Muscle of back (tissue), 13 donors: ENCODE data around the gene PHF11. TPM values are rescaled to one million over a fixed set of nuclear protein-coding genes. Genes with fewer than 3 reads are reported as not detected.

Source experiments
- DNase-seq, 3 donors: peaks; one replicate each; pipeline versions ENCODE4 v3.0.0 to v3.0.0-alpha.2; 2013
- long read RNA-seq, 9 donors: transcript quantifications; one replicate each; lab custom pipeline, GENCODE V29; 2026
- polyA plus RNA-seq, 10 donors: library from polyadenylated mRNA; unstranded; fragments of 120-200 nt; gene quantifications; one replicate each; pipeline ENCODE4 v1.2.1, GENCODE V29; 2013; ENCODE audit not compliant: insufficient read length in 10 of 10

Gene PHF11
- 10 to 100 TPM; 15.6 to 40.4 (median 21.7) TPM for polyA plus RNA-seq
- long read RNA-seq, donor 1, partial matches to known transcripts = 0 of 4 reads
- long read RNA-seq, donor 1, other reads (novel, unspliced or antisense) = 0 of 4 reads
- long read RNA-seq, donor 2, partial matches to known transcripts = 0 of 1 reads
- long read RNA-seq, donor 2, other reads (novel, unspliced or antisense) = 0 of 1 reads
- long read RNA-seq, donor 3 = 0 reads
- long read RNA-seq, donor 4, partial matches to known transcripts = 0 of 3 reads
- long read RNA-seq, donor 4, other reads (novel, unspliced or antisense) = 0 of 3 reads
- long read RNA-seq, donor 5, partial matches to known transcripts = 0 of 5 reads
- long read RNA-seq, donor 5, other reads (novel, unspliced or antisense) = 0 of 5 reads
- long read RNA-seq, donor 6, partial matches to known transcripts = 0 of 3 reads
- long read RNA-seq, donor 6, other reads (novel, unspliced or antisense) = 0 of 3 reads
- long read RNA-seq, donor 7, partial matches to known transcripts = 0 of 3 reads
- long read RNA-seq, donor 7, other reads (novel, unspliced or antisense) = 0 of 3 reads
- long read RNA-seq, donor 8, partial matches to known transcripts = 0 of 1 reads
- long read RNA-seq, donor 8, other reads (novel, unspliced or antisense) = 0 of 1 reads
- long read RNA-seq, donor 9 = 0 reads

- DNase-seq = peak; percentile 74 to 90 (median 82)
Observed at GRCh38 chr13:49495783-49496762, at the start of gene PHF11. PHF11 (plus strand) TSS chr13:49495953; CDS start chr13:49496002, 49 bp downstream.

DNA sequence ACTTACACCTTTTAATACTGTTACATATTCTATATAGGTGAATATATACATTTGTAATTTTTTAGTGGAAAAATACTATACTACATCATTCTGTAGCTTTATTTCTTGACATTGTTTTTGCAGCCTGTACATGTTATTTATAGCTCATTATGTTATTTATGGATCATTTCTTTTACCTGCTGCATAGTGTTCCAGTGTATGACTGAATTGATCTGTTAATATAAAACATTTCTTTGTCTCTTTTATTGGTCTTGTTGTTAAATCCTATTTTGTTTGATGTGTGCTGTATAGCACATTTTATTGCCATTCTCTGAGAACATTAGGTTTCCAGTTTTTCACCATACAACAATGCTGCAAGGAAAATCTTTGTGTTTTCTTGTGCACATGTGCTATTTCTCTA lies 49.3 kb upstream of the PHF11 start:
- DNase-seq = no peak

DNA sequence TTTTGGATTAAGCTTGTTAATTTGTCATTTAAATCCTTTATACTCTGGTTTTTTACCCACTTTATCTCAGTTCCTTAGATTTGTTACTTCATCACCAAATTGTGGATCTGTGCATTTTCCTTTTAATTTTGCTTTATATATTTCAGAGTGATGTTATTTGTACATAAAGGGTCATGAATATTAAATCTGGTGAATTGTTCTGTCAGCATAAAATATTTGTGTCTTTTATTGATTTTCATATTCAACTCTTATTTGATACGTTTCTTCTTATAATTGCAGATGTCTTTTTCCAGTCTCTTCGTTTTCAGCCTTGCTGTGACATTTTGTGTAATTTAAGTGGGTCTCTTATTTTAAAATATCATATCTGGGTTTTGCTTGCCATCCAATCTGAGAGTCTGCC lies 47.0 kb upstream of the PHF11 start:
- DNase-seq = no peak

- no peak for DNase-seq
Observed at GRCh38 chr13:49450105-49450819, 45.5 kb upstream of the PHF11 start.

GRCh38 chr13:49452725-49453457 lies 42.9 kb upstream of the PHF11 start:
- no peak for DNase-seq

GRCh38 chr13:49453465-49453864 lies 42.3 kb upstream of the PHF11 start:
- DNase-seq = no peak

GRCh38 chr13:49454388-49455006 lies 41.3 kb upstream of the PHF11 start:
- no peak for DNase-seq

DNA sequence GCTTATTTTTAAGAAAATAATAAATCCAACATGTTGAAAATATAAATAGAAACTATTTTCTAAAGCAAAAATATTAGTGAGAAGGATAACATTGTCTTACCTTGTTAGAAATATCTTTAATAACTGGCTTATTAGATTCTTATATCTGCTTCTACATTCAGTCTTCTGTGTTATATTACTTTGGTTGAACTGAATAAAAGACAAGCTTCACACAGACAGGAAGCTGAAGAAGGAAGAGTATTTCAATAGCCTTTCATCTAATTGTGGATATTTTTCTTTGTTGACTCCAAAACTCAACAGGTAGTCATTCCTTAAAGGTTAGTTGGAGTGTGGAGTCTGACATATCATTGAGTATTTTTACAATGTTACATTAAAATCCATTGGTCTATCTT lies 40.8 kb upstream of the PHF11 start:
- DNase-seq = no peak

GRCh38 chr13:49456156-49456555 lies 39.6 kb upstream of the PHF11 start:
- no peak for DNase-seq

- DNase-seq = no peak
Observed at GRCh38 chr13:49457221-49457620, 38.5 kb upstream of the PHF11 start.

- DNase-seq = no peak
Observed at GRCh38 chr13:49459580-49459979, 36.2 kb upstream of the PHF11 start.

DNA sequence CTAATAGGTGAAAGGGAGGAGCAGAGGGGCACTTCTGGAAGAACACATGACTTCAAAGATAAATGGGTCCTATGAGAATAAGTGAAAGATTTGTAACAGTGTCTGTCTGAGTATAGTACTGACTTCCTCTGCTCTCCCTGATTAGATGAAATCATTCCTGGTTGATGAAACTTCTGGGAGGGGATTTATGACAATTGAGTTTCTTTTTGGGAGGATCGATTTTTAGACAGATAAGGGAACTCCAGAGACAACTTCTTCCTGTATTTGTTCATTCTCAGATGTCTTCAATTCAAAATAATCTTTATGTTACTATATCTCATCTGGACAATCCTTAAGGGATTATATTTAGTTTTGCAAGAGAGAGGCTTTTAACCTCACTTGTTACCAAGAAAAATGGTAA lies 31.7 kb upstream of the PHF11 start:
- no peak for DNase-seq

GRCh38 chr13:49464621-49465325 lies 31.0 kb upstream of the PHF11 start:
- peak in 2 of 3 donors; percentile 5 to 31 for DNase-seq

DNA sequence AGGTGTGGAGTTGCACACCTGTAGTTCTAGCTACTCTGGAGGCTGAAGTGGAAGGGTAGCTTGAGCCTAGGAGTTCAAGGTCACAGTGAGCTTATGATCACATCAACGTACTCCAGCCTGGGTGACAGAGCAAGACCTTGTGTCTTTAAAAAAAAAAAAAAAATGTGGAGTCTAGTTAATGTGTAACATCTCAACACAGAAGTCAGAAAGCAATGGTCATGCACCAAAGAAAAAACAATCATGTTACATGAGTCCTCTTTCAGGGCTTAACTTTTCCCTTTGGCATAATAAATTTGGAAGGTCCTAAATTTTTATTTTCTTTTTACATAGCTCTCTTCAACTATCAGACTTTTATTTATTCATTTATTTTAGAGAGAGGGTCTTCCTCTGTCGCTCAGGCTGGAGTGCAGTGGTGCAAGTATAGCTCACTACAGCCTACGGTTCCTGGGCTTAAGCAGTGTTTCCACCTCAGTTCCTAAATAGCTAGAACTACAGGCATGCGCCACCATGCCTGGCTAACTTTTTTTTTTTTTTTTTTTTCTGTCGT lies 29.4 kb upstream of the PHF11 start:
- no peak for DNase-seq

- no peak for DNase-seq
Observed at GRCh38 chr13:49472186-49472585, 23.6 kb upstream of the PHF11 start.

GRCh38 chr13:49476529-49476928 lies 19.2 kb upstream of the PHF11 start:
- DNase-seq = no peak

DNA sequence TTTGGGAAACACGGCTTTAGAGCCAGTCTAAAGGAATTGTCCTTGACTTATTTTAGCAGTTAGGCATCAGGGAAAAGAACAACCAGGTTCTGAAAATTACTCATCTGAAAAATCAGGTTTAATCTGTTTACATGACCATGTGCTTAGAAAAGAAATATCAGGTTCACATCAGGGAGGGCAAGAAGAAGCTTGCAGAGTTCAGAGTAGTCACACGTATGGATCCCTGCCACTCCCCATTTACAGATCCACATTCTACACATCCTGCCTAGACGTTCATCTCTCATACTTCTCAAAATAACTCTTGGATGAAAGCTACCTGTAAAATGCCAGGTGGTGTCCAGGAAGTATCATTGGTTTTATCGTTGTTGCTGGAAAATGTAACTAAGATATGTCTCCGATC lies 14.0 kb upstream of the PHF11 start:
- DNase-seq = no peak

GRCh38 chr13:49488563-49488962 lies 7.2 kb upstream of the PHF11 start:
- no peak for DNase-seq

DNA sequence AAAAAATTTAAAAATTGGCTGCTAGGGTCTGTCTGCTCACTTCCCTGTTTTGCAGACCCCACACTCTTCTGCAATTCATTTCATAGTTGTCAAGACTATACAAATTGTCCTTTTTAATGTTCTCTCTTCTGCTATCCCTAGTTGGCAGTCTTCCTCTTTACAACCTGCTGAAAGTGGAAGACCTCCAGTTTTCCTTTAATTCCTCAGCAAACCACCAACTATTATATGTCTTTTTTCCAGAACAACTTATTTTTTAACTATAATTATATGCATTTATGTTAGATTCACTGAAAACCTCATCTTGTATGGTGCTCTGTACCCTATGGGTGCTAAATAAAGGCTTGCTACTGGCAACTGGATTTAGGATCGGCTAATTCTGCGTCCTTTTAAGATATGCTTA lies 1.1 kb upstream of the PHF11 start:
- peak in 1 of 3 donors; percentile 22 for DNase-seq
